HepG2 (cell line): ENCODE measurements around the gene KDM5C. TPM values are rescaled to one million over a fixed set of nuclear protein-coding genes. Genes with fewer than 3 reads are reported as not detected.

Experiments used
- ARNTL ChIP-seq: sonication (generic); formaldehyde crosslinking; IDR thresholded peaks from 2 replicates; pipeline ENCODE4 v1.4.0; 2020; ENCODE audit warnings: mild to moderate bottlenecking, missing genetic modification reagents
- DNMT1 ChIP-seq: sonication (generic); formaldehyde crosslinking; IDR thresholded peaks from 2 replicates; pipeline ENCODE4 v1.5.1; 2020; ENCODE audit warnings: mild to moderate bottlenecking, missing genetic modification reagents
- FOXP1 ChIP-seq, 2 experiments: fragments of 450-650 bp in 1 of 2; IDR thresholded peaks; 2 replicates each; pipeline ENCODE4 v1.6.1; 2017 to 2018; ENCODE audit warnings: antibody characterized with exemption in 1 of 2
- KAT8 ChIP-seq: IDR thresholded peaks from 2 replicates; pipeline ENCODE4 v1.6.1; 2016; ENCODE audit warnings: missing genetic modification reagents, missing compliant biosample characterization
- LCORL ChIP-seq, 2 experiments: fragments of 450-650 bp in 1 of 2; sonication (generic) in 1 of 2; formaldehyde crosslinking in 1 of 2; IDR thresholded peaks; 2 replicates each; pipeline versions ENCODE4 v1.5.0 to v1.6.1; 2017 to 2020; ENCODE audit warnings: antibody characterized with exemption in 1 of 2, missing genetic modification reagents in 1 of 2
- POLR2AphosphoS5 ChIP-seq: IDR thresholded peaks from 2 replicates; pipeline ENCODE4 v1.6.1; 2012; ENCODE audit warnings: low read depth, low read length
- SPEN ChIP-seq: sonication (generic); formaldehyde crosslinking; IDR thresholded peaks from 2 replicates; pipeline ENCODE4 v1.5.1; 2020; ENCODE audit warnings: low read depth, mild to moderate bottlenecking, missing genetic modification reagents
- ZNF496 ChIP-seq: sonication (generic); formaldehyde crosslinking; IDR thresholded peaks from 2 replicates; pipeline ENCODE4 v1.8.1; 2023; ENCODE audit warnings: mild to moderate bottlenecking, moderate library complexity, missing genetic modification reagents; ENCODE audit not compliant: insufficient replicate concordance
- polyA plus RNA-seq, 8 experiments: library from polyadenylated mRNA; depleted of rRNA in 3 of 8; stranded (reverse) in 7 of 8; unstranded in 1 of 8; fragments of >200 nt; fragmentation: Illumina TruSeq in 4 of 8; extraction: Trizol in 4 of 8; gene quantifications; 2 replicates each; pipeline versions ENCODE4 v1.2.1 to v1.2.3, GENCODE V29; 2011 to 2016; ENCODE audit warnings: low read depth in 4 of 8, missing spikeins in 1 of 8, mixed read lengths in 1 of 8; ENCODE audit not compliant: insufficient read depth in 1 of 8
- total RNA-seq, 5 experiments: library from RNA; depleted of rRNA; stranded (reverse); fragments of >200 nt; fragmentation: Illumina TruSeq; extraction: Trizol; gene quantifications; 2 replicates each; pipeline ENCODE4 v1.2.3, GENCODE V29; 2016; ENCODE audit warnings: low read depth in 1 of 5
- TF ChIP-seq, protein P1 (sequence below): sonication (generic); formaldehyde crosslinking; IDR thresholded peaks from 2 replicates; pipeline ENCODE4 v1.5.0; 2020; ENCODE audit warnings: mild to moderate bottlenecking, missing genetic modification reagents
- TF ChIP-seq, protein P2 (sequence below): sonication (generic); formaldehyde crosslinking; IDR thresholded peaks from 2 replicates; pipeline ENCODE4 v1.4.0; 2020; ENCODE audit warnings: mild to moderate bottlenecking, missing genetic modification reagents
- TF ChIP-seq, protein P3 (sequence below): IDR thresholded peaks from 2 replicates; pipeline ENCODE4 v1.6.1; 2016; ENCODE audit warnings: missing biosample characterization, missing genetic modification reagents, low read depth
- TF ChIP-seq, protein P4 (sequence below), 2 experiments: sonication (generic) in 1 of 2; formaldehyde crosslinking in 1 of 2; IDR thresholded peaks; 2 replicates each; pipeline versions ENCODE4 v1.4.0 to v1.6.1; 2018 to 2020; ENCODE audit warnings: missing genetic modification reagents in 2 of 2, borderline replicate concordance in 1 of 2, low read depth in 1 of 2, mild to moderate bottlenecking in 1 of 2, missing biosample characterization in 1 of 2
- TF ChIP-seq, protein P5 (sequence below): sonication (generic); formaldehyde crosslinking; IDR thresholded peaks from 2 replicates; pipeline ENCODE4 v1.4.0; 2020; ENCODE audit warnings: missing genetic modification reagents
- TF ChIP-seq, protein P6 (sequence below): sonication (generic); formaldehyde crosslinking; IDR thresholded peaks from 2 replicates; pipeline ENCODE4 v1.4.0; 2020; ENCODE audit warnings: missing genetic modification reagents

The KDM5C gene
- total and polyA plus RNA-seq, 2 of the 13 experiments (the other 11 are each of a cell fraction or from before 2014, with no cell fraction given), result 32.5 to 34.0 TPM

DNA sequence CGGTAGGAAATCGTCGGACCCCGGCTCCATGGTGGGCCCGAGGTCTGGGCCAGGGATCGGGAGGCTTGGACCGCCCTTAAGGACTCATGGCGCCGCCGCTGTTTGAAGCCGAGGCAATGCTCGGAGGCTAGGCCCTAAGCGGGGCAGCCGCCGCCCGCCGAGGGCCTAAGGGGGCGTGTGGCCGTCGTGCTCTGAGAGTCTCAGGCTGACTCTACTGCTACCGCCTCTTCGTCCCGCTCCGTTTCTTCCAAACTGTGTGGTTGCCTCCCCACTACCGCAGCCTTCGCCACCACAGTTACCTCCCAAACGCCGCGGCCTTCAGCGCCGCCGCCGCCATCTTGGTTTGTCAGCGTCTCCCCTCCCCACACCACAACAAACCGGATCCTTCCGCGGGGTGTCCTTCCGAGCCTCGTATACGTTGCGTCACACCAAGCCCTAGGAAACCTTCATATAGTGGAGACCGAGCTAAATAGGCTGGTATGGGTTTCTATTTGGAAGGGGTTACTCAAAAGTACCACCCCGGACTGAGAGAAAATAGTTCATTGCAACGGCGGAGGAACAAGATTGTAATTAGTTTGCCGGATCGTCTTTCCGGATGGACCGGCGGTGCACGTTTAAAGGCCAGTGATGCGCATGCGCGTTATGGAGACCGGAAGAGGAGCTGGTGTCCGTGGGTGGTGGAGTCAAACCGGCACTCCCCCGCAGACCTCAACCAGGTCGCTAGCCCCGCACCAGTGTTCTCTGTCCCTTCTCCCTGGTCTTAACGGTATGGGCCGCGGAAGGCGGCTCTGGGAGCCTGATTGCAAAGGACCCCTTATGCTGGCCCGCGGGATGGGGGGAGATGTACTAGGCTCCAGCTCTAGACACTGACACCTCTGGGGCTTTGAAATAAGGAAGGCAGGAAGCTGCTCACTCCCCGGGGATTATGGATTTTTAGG, at the start of gene KDM5C (continued):
- TF ChIP-seq, protein P1, sequence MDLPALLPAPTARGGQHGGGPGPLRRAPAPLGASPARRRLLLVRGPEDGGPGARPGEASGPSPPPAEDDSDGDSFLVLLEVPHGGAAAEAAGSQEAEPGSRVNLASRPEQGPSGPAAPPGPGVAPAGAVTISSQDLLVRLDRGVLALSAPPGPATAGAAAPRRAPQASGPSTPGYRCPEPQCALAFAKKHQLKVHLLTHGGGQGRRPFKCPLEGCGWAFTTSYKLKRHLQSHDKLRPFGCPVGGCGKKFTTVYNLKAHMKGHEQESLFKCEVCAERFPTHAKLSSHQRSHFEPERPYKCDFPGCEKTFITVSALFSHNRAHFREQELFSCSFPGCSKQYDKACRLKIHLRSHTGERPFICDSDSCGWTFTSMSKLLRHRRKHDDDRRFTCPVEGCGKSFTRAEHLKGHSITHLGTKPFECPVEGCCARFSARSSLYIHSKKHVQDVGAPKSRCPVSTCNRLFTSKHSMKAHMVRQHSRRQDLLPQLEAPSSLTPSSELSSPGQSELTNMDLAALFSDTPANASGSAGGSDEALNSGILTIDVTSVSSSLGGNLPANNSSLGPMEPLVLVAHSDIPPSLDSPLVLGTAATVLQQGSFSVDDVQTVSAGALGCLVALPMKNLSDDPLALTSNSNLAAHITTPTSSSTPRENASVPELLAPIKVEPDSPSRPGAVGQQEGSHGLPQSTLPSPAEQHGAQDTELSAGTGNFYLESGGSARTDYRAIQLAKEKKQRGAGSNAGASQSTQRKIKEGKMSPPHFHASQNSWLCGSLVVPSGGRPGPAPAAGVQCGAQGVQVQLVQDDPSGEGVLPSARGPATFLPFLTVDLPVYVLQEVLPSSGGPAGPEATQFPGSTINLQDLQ (CRISPR knock-in tag), result no peak
- TF ChIP-seq, protein P2, sequence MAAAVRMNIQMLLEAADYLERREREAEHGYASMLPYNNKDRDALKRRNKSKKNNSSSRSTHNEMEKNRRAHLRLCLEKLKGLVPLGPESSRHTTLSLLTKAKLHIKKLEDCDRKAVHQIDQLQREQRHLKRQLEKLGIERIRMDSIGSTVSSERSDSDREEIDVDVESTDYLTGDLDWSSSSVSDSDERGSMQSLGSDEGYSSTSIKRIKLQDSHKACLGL (CRISPR knock-in tag), result 0 out of 2 replicates have a peak, but pooled peaks have one; percentile 3
- TF ChIP-seq, protein P3, sequence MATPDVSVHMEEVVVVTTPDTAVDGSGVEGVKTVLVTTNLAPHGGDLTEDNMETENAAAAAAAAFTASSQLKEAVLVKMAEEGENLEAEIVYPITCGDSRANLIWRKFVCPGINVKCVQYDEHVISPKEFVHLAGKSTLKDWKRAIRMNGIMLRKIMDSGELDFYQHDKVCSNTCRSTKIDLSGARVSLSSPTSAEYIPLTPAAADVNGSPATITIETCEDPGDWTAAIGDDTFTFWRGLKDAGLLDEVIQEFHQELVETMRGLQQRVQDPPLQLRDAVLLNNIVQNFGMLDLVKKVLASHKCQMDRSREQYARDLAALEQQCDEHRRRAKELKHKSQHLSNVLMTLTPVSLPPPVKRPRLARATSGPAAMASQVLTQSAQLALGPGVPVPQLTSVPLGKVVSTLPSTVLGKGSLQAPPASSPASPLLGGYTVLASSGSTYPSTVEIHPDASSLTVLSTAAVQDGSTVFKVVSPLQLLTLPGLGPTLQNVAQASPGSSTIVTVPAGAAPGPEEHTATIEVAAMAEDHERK, result no peak
- TF ChIP-seq POLR2AphosphoS5, result peak; percentile 70
- TF ChIP-seq ZNF496 (CRISPR knock-in tag), result no peak
- TF ChIP-seq SPEN (CRISPR knock-in tag), result peak; percentile 76
- TF ChIP-seq, protein P4, sequence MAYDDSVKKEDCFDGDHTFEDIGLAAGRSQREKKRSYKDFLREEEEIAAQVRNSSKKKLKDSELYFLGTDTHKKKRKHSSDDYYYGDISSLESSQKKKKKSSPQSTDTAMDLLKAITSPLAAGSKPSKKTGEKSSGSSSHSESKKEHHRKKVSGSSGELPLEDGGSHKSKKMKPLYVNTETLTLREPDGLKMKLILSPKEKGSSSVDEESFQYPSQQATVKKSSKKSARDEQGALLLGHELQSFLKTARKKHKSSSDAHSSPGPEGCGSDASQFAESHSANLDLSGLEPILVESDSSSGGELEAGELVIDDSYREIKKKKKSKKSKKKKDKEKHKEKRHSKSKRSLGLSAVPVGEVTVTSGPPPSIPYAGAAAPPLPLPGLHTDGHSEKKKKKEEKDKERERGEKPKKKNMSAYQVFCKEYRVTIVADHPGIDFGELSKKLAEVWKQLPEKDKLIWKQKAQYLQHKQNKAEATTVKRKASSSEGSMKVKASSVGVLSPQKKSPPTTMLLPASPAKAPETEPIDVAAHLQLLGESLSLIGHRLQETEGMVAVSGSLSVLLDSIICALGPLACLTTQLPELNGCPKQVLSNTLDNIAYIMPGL (CRISPR knock-in tag; IDR thresholded peaks at IDR 0.05; ENCODE audit: borderline replicate concordance in 1 of 2, low read depth in 1 of 2), result peak; percentile 67 to 86; a peak in 3 of 4 replicates
- 0 out of 2 replicates have a peak, but pooled peaks have one; percentile 43 for TF ChIP-seq ARNTL
- TF ChIP-seq LCORL (IDR thresholded peaks at IDR 0.05), result no peak
- TF ChIP-seq LCORL (CRISPR knock-in tag; IDR thresholded peaks at IDR 0.05), result no peak
- TF ChIP-seq, protein P5, sequence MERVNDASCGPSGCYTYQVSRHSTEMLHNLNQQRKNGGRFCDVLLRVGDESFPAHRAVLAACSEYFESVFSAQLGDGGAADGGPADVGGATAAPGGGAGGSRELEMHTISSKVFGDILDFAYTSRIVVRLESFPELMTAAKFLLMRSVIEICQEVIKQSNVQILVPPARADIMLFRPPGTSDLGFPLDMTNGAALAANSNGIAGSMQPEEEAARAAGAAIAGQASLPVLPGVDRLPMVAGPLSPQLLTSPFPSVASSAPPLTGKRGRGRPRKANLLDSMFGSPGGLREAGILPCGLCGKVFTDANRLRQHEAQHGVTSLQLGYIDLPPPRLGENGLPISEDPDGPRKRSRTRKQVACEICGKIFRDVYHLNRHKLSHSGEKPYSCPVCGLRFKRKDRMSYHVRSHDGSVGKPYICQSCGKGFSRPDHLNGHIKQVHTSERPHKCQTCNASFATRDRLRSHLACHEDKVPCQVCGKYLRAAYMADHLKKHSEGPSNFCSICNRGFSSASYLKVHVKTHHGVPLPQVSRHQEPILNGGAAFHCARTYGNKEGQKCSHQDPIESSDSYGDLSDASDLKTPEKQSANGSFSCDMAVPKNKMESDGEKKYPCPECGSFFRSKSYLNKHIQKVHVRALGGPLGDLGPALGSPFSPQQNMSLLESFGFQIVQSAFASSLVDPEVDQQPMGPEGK (CRISPR knock-in tag), result peak; percentile 21; the same call in 1 of the 2 replicates
- TF ChIP-seq KAT8 (CRISPR knock-in tag), result peak; percentile 74
- TF ChIP-seq, protein P6, sequence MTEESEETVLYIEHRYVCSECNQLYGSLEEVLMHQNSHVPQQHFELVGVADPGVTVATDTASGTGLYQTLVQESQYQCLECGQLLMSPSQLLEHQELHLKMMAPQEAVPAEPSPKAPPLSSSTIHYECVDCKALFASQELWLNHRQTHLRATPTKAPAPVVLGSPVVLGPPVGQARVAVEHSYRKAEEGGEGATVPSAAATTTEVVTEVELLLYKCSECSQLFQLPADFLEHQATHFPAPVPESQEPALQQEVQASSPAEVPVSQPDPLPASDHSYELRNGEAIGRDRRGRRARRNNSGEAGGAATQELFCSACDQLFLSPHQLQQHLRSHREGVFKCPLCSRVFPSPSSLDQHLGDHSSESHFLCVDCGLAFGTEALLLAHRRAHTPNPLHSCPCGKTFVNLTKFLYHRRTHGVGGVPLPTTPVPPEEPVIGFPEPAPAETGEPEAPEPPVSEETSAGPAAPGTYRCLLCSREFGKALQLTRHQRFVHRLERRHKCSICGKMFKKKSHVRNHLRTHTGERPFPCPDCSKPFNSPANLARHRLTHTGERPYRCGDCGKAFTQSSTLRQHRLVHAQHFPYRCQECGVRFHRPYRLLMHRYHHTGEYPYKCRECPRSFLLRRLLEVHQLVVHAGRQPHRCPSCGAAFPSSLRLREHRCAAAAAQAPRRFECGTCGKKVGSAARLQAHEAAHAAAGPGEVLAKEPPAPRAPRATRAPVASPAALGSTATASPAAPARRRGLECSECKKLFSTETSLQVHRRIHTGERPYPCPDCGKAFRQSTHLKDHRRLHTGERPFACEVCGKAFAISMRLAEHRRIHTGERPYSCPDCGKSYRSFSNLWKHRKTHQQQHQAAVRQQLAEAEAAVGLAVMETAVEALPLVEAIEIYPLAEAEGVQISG (CRISPR knock-in tag), result peak; percentile 44; the same call in 1 of the 2 replicates
- TF ChIP-seq DNMT1, result no peak
- TF ChIP-seq FOXP1 (IDR thresholded peaks at IDR 0.05), result peak; percentile 66
- TF ChIP-seq FOXP1 (CRISPR knock-in tag; IDR thresholded peaks at IDR 0.05), result peak; percentile 16; the same call in 1 of the 2 replicates
